GM06990 (cell line): ENCODE data around the gene GBA3.

Experiments used
- DNase-seq: peaks from one replicate; pipeline ENCODE4 v3.0.0-alpha.2; 2011; ENCODE audit not compliant: insufficient read length; ENCODE audit errors: extremely low read depth
- H3K27me3 ChIP-seq: replicated peaks from 2 replicates; pipeline ENCODE4 v1.6.0; 2011; ENCODE audit warnings: low read length; ENCODE audit not compliant: control insufficient read depth, insufficient read depth
- H3K36me3 ChIP-seq: 2 replicates; pipeline ENCODE4 v1.5.1; 2011; ENCODE audit warnings: low read length; ENCODE audit not compliant: control insufficient read depth, insufficient read depth
- H3K4me3 ChIP-seq: replicated peaks from 2 replicates; pipeline ENCODE4 v1.5.1; 2011; ENCODE audit warnings: low read depth, mild to moderate bottlenecking, control low read depth, low read length
- TF ChIP-seq, protein P1 (sequence below): IDR thresholded peaks from 2 replicates; pipeline ENCODE4 v1.5.1; 2011; ENCODE audit warnings: low read length, control low read depth, mild to moderate bottlenecking, inconsistent platforms; ENCODE audit not compliant: insufficient read depth, poor library complexity, severe bottlenecking

Gene GBA3

DNA sequence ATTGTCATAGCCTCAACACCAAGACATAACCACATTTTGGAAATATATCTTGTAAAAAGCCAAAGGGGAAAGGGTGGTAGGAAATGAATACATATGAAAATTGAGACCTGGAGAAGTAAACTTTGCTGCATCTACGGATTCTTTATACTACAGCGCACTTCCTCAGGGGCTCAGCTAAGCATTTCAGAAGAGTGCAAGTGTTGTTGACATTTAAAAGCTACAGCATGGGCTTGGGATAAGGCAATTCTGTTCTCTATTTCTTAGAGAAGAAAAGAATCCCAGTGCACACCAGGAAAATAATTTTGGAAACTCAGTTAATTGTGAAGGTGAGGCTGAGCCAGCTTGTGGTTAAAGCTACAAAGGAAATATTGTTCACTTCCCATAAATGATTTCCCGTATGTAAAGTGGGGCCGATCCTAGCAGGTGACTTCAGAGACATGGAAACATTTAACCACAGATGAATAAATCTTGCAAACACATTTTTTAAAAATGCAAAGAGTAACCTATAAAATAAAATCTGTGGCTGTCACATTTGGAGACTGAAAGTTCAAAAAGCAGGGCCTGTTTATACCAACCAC, 12.6 kb upstream of the GBA3 start:
- DNase-seq: no peak
- no peak overlapping the region for H3K4me3 ChIP-seq
- no peaks in the 10 kb centered on the region for H3K27me3 ChIP-seq
- no peaks in the 10 kb centered on the region for H3K36me3 ChIP-seq
- TF ChIP-seq, protein P1, sequence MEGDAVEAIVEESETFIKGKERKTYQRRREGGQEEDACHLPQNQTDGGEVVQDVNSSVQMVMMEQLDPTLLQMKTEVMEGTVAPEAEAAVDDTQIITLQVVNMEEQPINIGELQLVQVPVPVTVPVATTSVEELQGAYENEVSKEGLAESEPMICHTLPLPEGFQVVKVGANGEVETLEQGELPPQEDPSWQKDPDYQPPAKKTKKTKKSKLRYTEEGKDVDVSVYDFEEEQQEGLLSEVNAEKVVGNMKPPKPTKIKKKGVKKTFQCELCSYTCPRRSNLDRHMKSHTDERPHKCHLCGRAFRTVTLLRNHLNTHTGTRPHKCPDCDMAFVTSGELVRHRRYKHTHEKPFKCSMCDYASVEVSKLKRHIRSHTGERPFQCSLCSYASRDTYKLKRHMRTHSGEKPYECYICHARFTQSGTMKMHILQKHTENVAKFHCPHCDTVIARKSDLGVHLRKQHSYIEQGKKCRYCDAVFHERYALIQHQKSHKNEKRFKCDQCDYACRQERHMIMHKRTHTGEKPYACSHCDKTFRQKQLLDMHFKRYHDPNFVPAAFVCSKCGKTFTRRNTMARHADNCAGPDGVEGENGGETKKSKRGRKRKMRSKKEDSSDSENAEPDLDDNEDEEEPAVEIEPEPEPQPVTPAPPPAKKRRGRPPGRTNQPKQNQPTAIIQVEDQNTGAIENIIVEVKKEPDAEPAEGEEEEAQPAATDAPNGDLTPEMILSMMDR: no peak

DNA sequence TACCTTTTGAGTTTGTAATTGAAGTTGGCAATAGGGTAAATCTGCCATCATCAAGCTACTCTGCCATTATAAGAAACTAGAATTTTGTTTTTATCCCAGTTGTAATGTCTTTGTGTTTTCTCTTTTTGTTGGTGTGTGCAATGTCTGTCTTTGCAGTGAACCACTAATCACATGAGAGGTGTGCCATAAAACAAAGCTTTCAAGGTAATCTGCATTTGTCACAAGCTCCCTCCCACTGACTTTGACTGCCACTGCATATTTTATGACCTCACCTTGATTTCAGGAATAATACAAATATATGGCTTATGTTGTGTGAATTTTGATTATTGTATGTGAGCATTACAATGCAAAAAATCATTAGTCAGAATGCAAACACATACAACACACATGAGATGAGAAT, 9.0 kb upstream of the GBA3 start:
- TF ChIP-seq, protein P1: no peak
- Histone ChIP-seq H3K36me3 (no peaks in the 10 kb centered on the region), H3K4me3 (no peak overlapping the region), H3K27me3 (no peaks in the 10 kb centered on the region)
- DNase-seq: no peak

DNA sequence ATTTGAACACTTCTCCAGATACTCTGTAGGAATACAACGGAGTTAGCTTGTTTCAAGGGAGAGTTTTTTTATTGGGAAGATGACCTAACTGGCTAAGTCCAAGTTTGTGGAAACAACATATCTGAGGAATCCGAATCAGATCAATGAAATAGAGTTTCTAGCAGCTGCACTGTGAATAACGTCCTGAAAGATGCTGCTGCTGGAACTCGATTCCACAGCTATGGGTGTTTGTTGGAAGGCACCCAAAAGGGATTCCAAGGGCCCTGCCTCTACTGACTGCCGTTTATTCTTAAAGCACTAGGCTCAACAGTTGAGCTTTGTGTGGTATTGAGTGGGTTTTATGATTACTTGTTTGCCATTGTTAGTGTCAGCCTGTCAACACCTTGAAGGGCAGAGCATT, 6.6 kb upstream of the GBA3 start:
- no peak for DNase-seq
- no peaks in the 10 kb centered on the region for H3K36me3 ChIP-seq
- no peak overlapping the region for H3K4me3 ChIP-seq
- H3K27me3 ChIP-seq: no peaks in the 10 kb centered on the region
- TF ChIP-seq, protein P1: no peak

DNA sequence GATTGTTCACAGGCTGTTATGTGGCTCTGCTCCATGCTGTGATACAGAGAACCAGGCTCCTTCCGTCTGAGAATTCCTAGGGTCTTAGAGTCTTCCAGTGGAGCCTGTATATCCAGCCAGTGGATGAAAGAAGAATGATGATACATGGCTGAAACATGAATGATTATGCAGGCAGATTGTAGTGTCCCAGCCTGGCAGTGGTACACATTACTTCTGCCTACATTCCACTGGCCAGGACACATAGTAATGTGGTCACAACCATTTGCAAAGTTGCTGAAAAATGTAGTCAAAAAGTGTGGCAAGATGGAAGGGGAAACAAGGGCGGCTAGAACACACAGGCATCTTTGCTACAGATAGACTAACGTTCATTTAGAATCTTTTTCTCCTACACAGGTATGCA, 4.5 kb upstream of the GBA3 start:
- DNase-seq: no peak
- TF ChIP-seq, protein P1: no peak
- Histone ChIP-seq H3K36me3 (no peaks in the 10 kb centered on the region), H3K27me3 (no peaks in the 10 kb centered on the region), H3K4me3 (no peak overlapping the region)

DNA sequence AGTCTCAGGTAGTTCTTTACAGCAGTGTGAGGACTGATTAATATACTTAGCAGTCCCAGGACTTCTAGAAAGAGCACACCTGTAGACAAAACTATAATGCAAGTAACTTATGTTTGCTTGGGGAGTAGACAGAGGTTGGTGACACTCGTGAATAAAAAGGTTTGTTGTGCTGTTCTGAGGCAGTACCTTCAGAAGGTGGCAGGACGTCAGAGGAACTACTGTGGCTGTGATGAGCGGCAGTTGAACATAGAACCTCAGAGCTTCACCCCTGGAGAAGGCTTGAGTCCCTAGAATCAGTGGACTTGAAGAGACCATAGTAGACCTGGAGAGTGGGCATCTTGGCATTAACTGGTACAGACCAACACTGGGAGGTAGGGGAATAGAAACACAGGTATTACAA, 3.3 kb upstream of the GBA3 start:
- TF ChIP-seq, protein P1: no peak
- no peaks in the 10 kb centered on the region for H3K36me3 ChIP-seq
- no peaks in the 10 kb centered on the region for H3K27me3 ChIP-seq
- no peak for DNase-seq
- H3K4me3 ChIP-seq: no peak overlapping the region

DNA sequence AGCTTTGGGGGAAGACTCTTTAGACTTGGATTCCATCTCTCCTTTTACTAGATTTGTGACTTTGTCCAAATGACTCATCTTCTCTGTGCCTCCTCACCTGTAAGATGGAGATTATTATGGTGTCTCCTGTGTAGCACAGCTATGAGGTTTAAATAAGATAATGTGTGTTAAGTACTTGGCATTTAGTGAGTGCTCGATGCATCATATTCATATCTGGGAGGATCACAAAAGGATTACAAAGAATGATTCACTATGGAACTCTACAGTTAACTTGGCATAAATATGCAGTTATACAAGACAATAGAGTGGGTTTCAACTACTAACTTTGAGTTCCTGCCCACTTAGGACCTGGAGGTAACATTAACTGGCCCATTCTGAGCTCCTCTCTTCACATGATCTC, 2.3 kb downstream of the GBA3 start:
- Histone ChIP-seq H3K36me3 (no peaks in the 10 kb centered on the region), H3K4me3 (no peak overlapping the region), H3K27me3 (no peaks in the 10 kb centered on the region)
- no peak for DNase-seq
- TF ChIP-seq, protein P1: no peak
